Activated CD4-positive, alpha-beta memory T cell treated with anti-CD3 and anti-CD28 coated beads, Interleukin-2, amount 10 ng/mL, durations not matched to agents 7 days and 5 days (primary cell): ENCODE data around the gene EDC3. TPM values are rescaled to one million over a fixed set of nuclear protein-coding genes. Genes with fewer than 3 reads are reported as not detected.
"Not testable (repeated sequence)": the region's sequence is repeated elsewhere in the genome, so short reads cannot be mapped to it uniquely, and the experiment has no call there.

Experiments used
- CTCF ChIA-PET: fragments of 350-600 bp; sonication (Branson Sonifier 250); formaldehyde crosslinking; loops from one replicate; lab custom pipeline; 2021; ENCODE audit warnings: antibody characterized with exemption, inconsistent platforms; lab: Charles Lee
- POLR2A ChIA-PET: fragments of 350-600 bp; sonication (Branson Sonifier 250); formaldehyde crosslinking; loops from one replicate; lab custom pipeline; 2021; ENCODE audit warnings: antibody characterized with exemption; lab: Charles Lee
- DNase-seq: peaks from one replicate; pipeline ENCODE4 v3.0.0-alpha.2; 2020
- H3K27ac Mint-ChIP-seq: one replicate; pipeline ENCODE4 v1.8.0; 2021; ENCODE audit warnings: mild to moderate bottlenecking, mixed read lengths
- H3K27me3 Mint-ChIP-seq: one replicate; pipeline ENCODE4 v1.8.0; 2021; ENCODE audit warnings: mixed read lengths
- H3K36me3 Mint-ChIP-seq: one replicate; pipeline ENCODE4 v1.8.0; 2021; ENCODE audit warnings: low read depth, mixed read lengths
- H3K4me1 Mint-ChIP-seq: one replicate; pipeline ENCODE4 v1.8.0; 2021; ENCODE audit warnings: mixed read lengths
- H3K4me3 Mint-ChIP-seq: one replicate; pipeline ENCODE4 v1.8.0; 2021; ENCODE audit warnings: mild to moderate bottlenecking, mixed read lengths
- H3K9me3 Mint-ChIP-seq: one replicate; pipeline ENCODE4 v1.8.0; 2021; ENCODE audit warnings: mixed read lengths
- total RNA-seq, 2 experiments: library from RNA; stranded (reverse); gene quantifications; one replicate each; pipeline ENCODE4 v1.2.3, GENCODE V29; 2021

The EDC3 gene
- total RNA-seq, 2 experiments from 2014 or later, result 36.3 to 39.6 TPM

GRCh38 chr15:74629696-74630095 is 66.1 kb downstream of the EDC3 start:
- ChIA-PET POLR2A (interaction anchor here (1.0 to 1.4 kb wide), 2 partner anchors 13 to 89 kb away, joined by 3 to 5 read pairs; partner anchors contain the start of gene ARID3B), CTCF (interaction anchor here (1.0 to 13.8 kb wide), 4 partner anchors 5 to 140 kb away, joined by 3 to 329 read pairs (median 46); no protein-coding TSS in a partner anchor)
- H3K27ac Mint-ChIP-seq, H3K27me3 Mint-ChIP-seq, H3K9me3 Mint-ChIP-seq, DNase-seq, H3K4me3 Mint-ChIP-seq: not testable (repeated sequence)
- peaks cover 28% of the 10 kb centered on the region for H3K4me1 Mint-ChIP-seq
- H3K36me3 Mint-ChIP-seq, result peaks cover 70% of the 10 kb centered on the region

DNA sequence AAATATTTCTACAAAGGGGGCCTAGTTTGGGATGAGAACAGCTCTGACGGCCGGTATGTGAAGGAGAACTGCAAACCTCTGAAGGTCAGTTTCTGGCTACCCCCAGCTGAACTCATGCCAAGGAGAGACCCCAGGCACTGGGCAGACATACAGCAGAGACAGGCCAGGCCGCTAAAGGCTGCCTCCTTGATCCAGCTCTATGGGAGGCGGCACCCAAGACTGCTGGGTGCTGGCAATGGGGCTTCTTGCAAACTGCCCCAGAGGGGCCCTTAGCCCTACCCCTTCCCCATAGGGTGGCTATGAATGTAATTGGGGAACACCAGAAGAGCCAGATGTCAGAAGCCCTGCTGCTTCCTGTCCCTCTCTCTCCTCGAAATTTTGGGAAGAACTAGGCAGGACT is 66.9 kb downstream of the EDC3 start:
- Mint-ChIP-seq H3K27ac (peak overlapping the region; percentile 0), H3K27me3 (no peaks in the 10 kb centered on the region)

GRCh38 chr15:74628199-74628598 is 67.6 kb downstream of the EDC3 start:
- no peaks in the 10 kb centered on the region for H3K9me3 Mint-ChIP-seq
- H3K4me1 Mint-ChIP-seq, result peaks cover 32% of the 10 kb centered on the region
- DNase-seq, result no peak
- H3K27me3 Mint-ChIP-seq, result no peaks in the 10 kb centered on the region
- POLR2A ChIA-PET, result interaction anchor here (1.4 to 4.1 kb wide), 2 partner anchors 12 to 244 kb away, joined by 3 to 31 read pairs; partner anchors contain the start of gene CLK3
- H3K27ac Mint-ChIP-seq, result peak overlapping the region; percentile 44
- H3K36me3 Mint-ChIP-seq, result peaks cover 75% of the 10 kb centered on the region
- H3K4me3 Mint-ChIP-seq, result no peak overlapping the region
- CTCF ChIA-PET, result interaction anchor here (8.3 kb wide), 1 partner anchor 6 kb away, joined by 89 read pairs; no protein-coding TSS in a partner anchor

More for the DNA sequence above, 66.9 kb downstream of the EDC3 start:
- Mint-ChIP-seq H3K4me1 (peaks cover 32% of the 10 kb centered on the region), H3K9me3 (no peaks in the 10 kb centered on the region), H3K36me3 (peaks cover 70% of the 10 kb centered on the region), H3K4me3 (no peak overlapping the region)
- POLR2A ChIA-PET, result no interaction called here
- DNase-seq, result no peak
- CTCF ChIA-PET, result interaction anchor here (8.3 to 13.8 kb wide), 2 partner anchors 6 to 140 kb away, joined by 89 to 329 read pairs; no protein-coding TSS in a partner anchor

DNA sequence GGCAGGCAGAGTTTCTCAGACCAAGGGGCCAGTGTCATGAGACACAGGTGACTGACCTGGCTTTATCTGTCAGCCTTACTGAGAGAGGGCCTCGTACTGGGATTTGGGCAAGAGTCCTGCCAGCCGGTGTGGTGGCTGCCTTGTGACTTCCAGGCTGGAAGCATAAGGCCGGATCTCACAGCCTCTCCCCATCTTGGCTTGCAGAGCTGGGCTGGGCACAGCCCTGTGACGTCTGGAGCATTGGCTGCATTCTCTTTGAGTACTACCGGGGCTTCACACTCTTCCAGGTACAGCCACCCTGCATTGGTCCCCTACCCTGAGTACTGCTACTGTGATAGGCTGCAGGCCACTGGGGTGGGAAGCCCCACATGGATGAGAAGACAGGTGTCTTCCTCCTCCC is 68.1 kb downstream of the EDC3 start:
- Mint-ChIP-seq H3K27me3 (no peaks in the 10 kb centered on the region), H3K36me3 (peaks cover 78% of the 10 kb centered on the region), H3K4me1 (peaks cover 32% of the 10 kb centered on the region), H3K9me3 (no peaks in the 10 kb centered on the region), H3K27ac (peak overlapping the region; percentile 73), H3K4me3 (no peak overlapping the region)
- POLR2A ChIA-PET, result interaction anchor here (0.6 to 4.1 kb wide), 4 partner anchors 11 to 244 kb away, joined by 3 to 31 read pairs (median 3); partner anchors contain the start of gene CLK3
- CTCF ChIA-PET, result interaction anchor here (2.0 to 8.3 kb wide), 2 partner anchors 7 to 11 kb away, joined by 9 to 89 read pairs; partner anchors contain the start of gene CLK3
- DNase-seq, result no peak

DNA sequence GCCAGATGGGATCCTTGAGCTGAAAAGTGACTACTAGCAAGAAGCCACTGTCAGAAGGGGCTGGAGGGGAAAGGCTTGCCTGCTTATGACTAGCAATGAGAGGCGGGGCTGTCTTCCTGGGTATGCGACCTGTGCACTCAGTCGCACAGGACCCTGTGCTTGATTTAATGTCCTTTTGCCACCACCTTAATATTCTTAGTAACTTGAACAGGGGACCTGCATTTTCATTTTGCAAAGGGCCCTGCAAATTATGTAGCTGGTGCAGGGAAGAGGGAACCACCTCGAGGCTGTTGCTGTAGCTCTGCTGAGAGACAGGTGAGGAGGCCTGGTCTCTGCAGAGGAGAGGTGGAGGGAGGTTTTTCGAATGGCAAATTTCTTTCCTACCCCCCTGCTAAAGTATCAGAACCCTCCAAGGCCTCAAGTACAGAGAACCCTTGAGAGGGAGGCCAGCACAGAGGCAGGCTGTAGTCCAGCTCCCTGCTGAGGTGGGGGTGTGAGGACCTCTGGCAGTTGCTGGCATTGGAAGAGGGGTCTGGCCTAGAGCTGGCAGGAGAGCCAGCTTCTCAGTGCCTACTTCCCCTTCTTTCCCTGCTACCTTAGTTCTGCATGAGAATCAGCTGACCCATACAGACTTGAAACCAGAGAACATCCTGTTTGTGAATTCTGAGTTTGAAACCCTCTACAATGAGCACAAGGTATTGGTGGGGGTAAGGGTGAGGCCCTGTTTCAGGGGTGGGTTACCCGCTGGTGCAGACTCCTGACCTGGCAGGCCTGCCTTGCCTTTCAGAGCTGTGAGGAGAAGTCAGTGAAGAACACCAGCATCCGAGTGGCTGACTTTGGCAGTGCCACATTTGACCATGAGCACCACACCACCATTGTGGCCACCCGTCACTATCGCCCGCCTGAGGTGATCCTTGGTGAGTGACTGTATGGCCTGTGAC is 68.8 kb downstream of the EDC3 start:
- no peak for DNase-seq
- ChIA-PET CTCF (interaction anchor here (0.6 to 8.3 kb wide), 5 partner anchors 7 to 144 kb away, joined by 3 to 89 read pairs (median 5); partner anchors contain the start of gene CLK3), POLR2A (interaction anchor here (0.6 to 4.1 kb wide), 5 partner anchors 11 to 243 kb away, joined by 3 to 31 read pairs (median 3); partner anchors contain the start of gene CLK3)
- Mint-ChIP-seq H3K4me3 (no peak overlapping the region), H3K4me1 (peaks cover 36% of the 10 kb centered on the region), H3K27ac (peak overlapping the region; percentile 73), H3K27me3 (no peaks in the 10 kb centered on the region), H3K9me3 (no peaks in the 10 kb centered on the region), H3K36me3 (peaks cover 79% of the 10 kb centered on the region)

DNA sequence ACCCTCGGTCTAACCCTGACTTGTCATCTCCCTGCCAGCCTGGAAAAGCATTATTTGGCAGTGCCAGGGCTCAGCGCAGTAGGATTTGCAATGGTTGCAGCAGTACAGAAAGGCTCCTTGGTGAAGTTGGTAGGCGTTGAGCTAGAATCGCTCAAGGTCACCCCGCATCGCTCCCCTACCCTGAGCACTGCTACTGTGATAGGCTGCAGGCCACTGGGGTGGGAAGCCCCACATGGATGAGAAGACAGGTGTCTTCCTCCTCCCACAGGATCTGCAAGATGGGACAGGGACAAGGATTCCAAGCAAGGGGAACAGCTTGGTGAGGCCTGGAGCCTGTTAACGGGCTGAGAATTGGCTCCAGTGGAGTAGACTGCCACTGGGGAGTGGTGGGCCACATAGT is 69.5 kb downstream of the EDC3 start:
- ChIA-PET POLR2A (interaction anchor here (1.0 to 4.1 kb wide), 2 partner anchors 10 to 86 kb away, joined by 3 to 31 read pairs; partner anchors contain the start of gene CLK3), CTCF (interaction anchor here (0.6 to 8.3 kb wide), 5 partner anchors 8 to 145 kb away, joined by 3 to 89 read pairs (median 5); partner anchors contain the start of gene CLK3)
- H3K9me3 Mint-ChIP-seq, result no peaks in the 10 kb centered on the region
- peaks cover 40% of the 10 kb centered on the region for H3K4me1 Mint-ChIP-seq
- no peaks in the 10 kb centered on the region for H3K27me3 Mint-ChIP-seq
- DNase-seq, result no peak
- peak overlapping the region; percentile 73 for H3K27ac Mint-ChIP-seq
- peaks cover 83% of the 10 kb centered on the region for H3K36me3 Mint-ChIP-seq
- no peak overlapping the region for H3K4me3 Mint-ChIP-seq

- H3K9me3 Mint-ChIP-seq, result no peaks in the 10 kb centered on the region
- DNase-seq, result no peak
- peaks cover 45% of the 10 kb centered on the region for H3K4me1 Mint-ChIP-seq
- H3K27ac Mint-ChIP-seq, result peak overlapping the region; percentile 21
- no peak overlapping the region for H3K4me3 Mint-ChIP-seq
- H3K27me3 Mint-ChIP-seq, result no peaks in the 10 kb centered on the region
- POLR2A ChIA-PET, result interaction anchor here (1.2 to 4.1 kb wide), 2 partner anchors 9 to 152 kb away, joined by 3 to 31 read pairs; partner anchors contain the start of gene CLK3
- CTCF ChIA-PET, result interaction anchor here (0.9 to 8.3 kb wide), 5 partner anchors 9 to 325 kb away, joined by 3 to 89 read pairs (median 4); partner anchors contain the start of gene CLK3
- peaks cover 87% of the 10 kb centered on the region for H3K36me3 Mint-ChIP-seq
Measured at GRCh38 chr15:74625693-74626092, 70.1 kb downstream of the EDC3 start.

DNA sequence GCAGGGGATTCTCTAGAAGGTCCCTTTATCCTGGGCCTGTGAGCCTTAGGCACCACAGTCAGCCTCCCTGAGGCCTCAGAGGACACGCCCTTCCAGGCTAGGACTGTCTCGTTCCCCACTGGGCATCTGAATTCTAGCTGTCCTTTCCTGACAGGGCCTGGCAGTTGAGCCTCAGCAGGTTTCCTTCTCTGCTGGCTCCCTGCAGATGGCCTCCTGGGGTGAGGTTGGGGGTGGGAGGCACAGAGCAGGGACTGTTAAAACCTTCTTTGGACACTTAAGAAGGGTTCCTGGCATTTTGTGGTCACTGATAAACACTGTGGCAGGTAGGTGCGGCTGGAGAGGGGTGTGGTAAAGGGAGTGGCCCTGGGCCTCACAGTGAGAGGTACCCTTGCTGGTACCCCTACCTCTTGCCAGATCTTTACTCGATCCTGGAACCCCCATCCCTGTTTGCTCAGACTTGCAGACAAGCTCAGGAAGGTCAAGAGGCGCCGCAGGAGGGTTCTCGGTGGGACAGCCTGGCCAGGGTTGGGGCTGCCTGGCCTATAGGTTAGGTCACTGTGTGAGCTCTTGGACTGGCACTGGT is 71.7 kb downstream of the EDC3 start:
- DNase-seq, result no peak
- ChIA-PET POLR2A (interaction anchor here (4.1 kb wide), 1 partner anchor 8 kb away, joined by 31 read pairs; the partner anchor contains the start of gene CLK3), CTCF (interaction anchor here (1.4 to 8.3 kb wide), 3 partner anchors 10 to 249 kb away, joined by 3 to 89 read pairs (median 4); no protein-coding TSS in a partner anchor)
- Mint-ChIP-seq H3K36me3 (peaks cover 98% of the 10 kb centered on the region), H3K4me1 (peaks cover 57% of the 10 kb centered on the region), H3K9me3 (no peaks in the 10 kb centered on the region), H3K4me3 (no peak overlapping the region), H3K27me3 (no peaks in the 10 kb centered on the region), H3K27ac (no peak overlapping the region)

- Mint-ChIP-seq H3K27ac (no peak overlapping the region), H3K9me3 (no peaks in the 10 kb centered on the region), H3K4me3 (no peak overlapping the region), H3K27me3 (no peaks in the 10 kb centered on the region), H3K4me1 (peaks cover 65% of the 10 kb centered on the region), H3K36me3 (peaks cover 96% of the 10 kb centered on the region)
- CTCF ChIA-PET, result interaction anchor here (1.9 to 8.3 kb wide), 4 partner anchors 10 to 248 kb away, joined by 8 to 89 read pairs (median 9); no protein-coding TSS in a partner anchor
- DNase-seq, result no peak
- POLR2A ChIA-PET, result interaction anchor here (1.0 kb wide), 1 partner anchor 34 kb away, joined by 3 read pairs; no protein-coding TSS in a partner anchor
Measured at GRCh38 chr15:74622758-74623157, 73.1 kb downstream of the EDC3 start.

GRCh38 chr15:74621936-74622335 is 73.9 kb downstream of the EDC3 start:
- Mint-ChIP-seq H3K9me3 (no peaks in the 10 kb centered on the region), H3K27ac (no peak overlapping the region), H3K27me3 (no peaks in the 10 kb centered on the region), H3K4me3 (no peak overlapping the region), H3K4me1 (peaks cover 65% of the 10 kb centered on the region), H3K36me3 (peaks cover 96% of the 10 kb centered on the region)
- POLR2A ChIA-PET, result interaction anchor here (1.0 kb wide), 1 partner anchor 35 kb away, joined by 3 read pairs; no protein-coding TSS in a partner anchor
- CTCF ChIA-PET, result interaction anchor here (0.7 to 8.3 kb wide), 11 partner anchors 9 to 248 kb away, joined by 3 to 89 read pairs (median 4); no protein-coding TSS in a partner anchor
- no peak for DNase-seq

DNA sequence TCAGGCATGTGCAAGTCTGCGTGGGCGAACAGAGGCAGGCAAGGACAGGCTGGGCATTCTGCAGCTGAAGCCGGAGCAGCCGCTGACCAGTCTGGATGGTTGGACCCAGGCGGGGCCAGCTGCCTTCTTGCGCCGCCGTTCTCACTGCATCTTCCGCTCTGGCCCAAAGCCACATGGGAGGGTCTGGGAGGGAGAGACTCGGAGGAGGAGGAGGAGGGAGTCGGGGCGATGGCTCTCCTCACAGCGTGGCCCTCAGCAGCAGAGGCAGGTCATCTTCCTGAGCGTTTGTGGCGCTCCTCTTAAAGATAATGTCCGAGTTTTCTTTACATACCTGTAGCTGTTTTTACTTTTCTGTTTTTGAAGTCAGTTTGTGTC is 74.3 kb downstream of the EDC3 start:
- H3K4me3 Mint-ChIP-seq, result no peak overlapping the region
- ChIA-PET POLR2A (interaction anchor here (0.7 to 1.1 kb wide), 3 partner anchors 9 to 14 kb away, joined by 3 to 4 read pairs (median 3); no protein-coding TSS in a partner anchor), CTCF (interaction anchor here (0.5 to 8.3 kb wide), 18 partner anchors 9 to 326 kb away, joined by 3 to 89 read pairs (median 4); no protein-coding TSS in a partner anchor)
- H3K27me3 Mint-ChIP-seq, result no peaks in the 10 kb centered on the region
- no peak overlapping the region for H3K27ac Mint-ChIP-seq
- peaks cover 65% of the 10 kb centered on the region for H3K4me1 Mint-ChIP-seq
- H3K36me3 Mint-ChIP-seq, result peaks cover 98% of the 10 kb centered on the region
- H3K9me3 Mint-ChIP-seq, result no peaks in the 10 kb centered on the region
- DNase-seq, result no peak
